GM23248 (cell line): ENCODE measurements around the gene WDR54.

ENCODE experiments used
- EZH2 ChIP-seq: fragments of 200-600 bp; sonication (generic); IDR thresholded peaks from 2 replicates; pipeline ENCODE4 v1.6.1; 2018; ENCODE audit warnings: antibody characterized with exemption, mild to moderate bottlenecking; ENCODE audit not compliant: insufficient read depth, poor library complexity, severe bottlenecking
- EZH2phosphoT487 ChIP-seq: fragments of 200-600 bp; sonication (generic); IDR thresholded peaks from 2 replicates; pipeline ENCODE4 v1.6.1; 2018; ENCODE audit warnings: antibody characterized with exemption, moderate library complexity, mild to moderate bottlenecking, low read depth; ENCODE audit not compliant: insufficient read depth

DNA sequence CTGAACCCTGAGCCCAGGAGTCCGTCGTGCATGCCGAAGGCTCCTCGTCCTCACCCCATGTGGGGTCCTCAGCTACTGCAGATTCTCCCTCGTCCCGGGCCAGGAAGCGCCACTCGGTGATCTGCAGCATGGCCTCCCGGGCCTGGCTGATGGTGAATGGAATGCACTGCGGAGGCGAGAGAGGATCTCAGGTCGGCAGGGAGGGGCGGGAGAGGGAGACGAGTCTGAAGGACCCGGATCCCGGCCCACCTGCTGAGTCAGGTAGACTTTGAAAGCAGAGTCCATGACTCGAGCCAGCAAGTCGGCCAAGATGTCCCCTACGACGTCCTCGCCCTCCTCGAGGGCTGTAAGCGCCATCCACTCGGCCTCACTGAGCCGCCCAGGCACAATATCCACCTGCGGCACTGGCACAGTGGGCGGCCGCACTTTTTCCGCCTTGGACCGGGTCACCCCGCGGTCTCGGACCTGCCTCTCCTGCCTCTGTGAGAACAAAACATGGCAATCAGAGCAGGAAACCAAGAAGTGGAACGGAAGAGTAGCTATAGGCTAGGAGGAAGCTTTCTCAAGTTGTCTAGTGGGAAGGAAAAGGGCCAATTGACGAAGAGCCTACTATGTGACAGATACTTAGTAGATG lies 5.7 kb upstream of the WDR54 start:
- TF ChIP-seq EZH2phosphoT487 (no peak), EZH2 (no peak)
